Measurements from ENCODE around the gene SNRPD1. TPM values are rescaled to one million over a fixed set of nuclear protein-coding genes. Genes with fewer than 3 reads are reported as not detected.
"Not testable (repeated sequence)": the region's sequence is repeated elsewhere in the genome, so short reads cannot be mapped to it uniquely, and the experiment has no call there.

The SNRPD1 gene
- total RNA-seq, 2 donors from 2014 or later = 98.9 to 114 TPM

DNA sequence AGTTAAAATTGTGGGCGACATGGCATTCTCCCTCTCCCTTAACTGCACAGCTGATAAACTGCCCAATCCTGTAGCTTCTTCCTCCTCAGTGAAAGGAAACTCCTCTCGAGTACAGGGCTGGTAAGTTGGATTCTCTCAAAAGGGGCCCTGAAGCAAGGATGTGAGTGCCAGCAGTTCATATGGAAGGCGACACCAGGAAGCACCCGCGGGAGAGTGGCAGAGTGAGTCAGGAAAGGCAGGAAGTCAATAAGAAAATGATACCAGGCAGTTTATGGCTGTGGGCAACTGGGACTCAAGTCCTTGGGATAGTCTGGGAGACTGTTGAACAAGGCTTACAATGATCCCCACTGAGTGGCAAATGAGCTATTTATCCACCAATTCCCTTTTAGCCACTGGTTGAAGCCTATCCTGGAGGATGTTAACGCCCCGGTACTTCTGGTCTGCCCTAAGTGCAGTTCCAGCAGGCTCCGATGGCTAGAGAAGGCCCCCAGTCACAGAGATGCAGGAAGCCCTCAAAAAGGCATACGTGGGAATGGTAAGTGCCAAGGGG, 57.7 kb downstream of the SNRPD1 start:
- Histone ChIP-seq H3K4me1 (ENCODE audit: control insufficient read depth, insufficient read depth, low read length) (no peaks in the 10 kb centered on the region), H3K9me3 (ENCODE audit: control insufficient read depth, low read length) (no peaks in the 10 kb centered on the region), H3K4me3 (ENCODE audit: low read length) (no peak overlapping the region), H3K27ac (ENCODE audit: low read depth, low read length) (no peak overlapping the region), H3K27me3 (ENCODE audit: control insufficient read depth, insufficient read depth, low read length, poor library complexity, severe bottlenecking) (no peaks in the 10 kb centered on the region), H3K36me3 (ENCODE audit: control insufficient read depth, insufficient read depth, low read length) (peaks cover 4% of the 10 kb centered on the region), H3K9ac (ENCODE audit: extremely low read depth, low read length, poor library complexity, severe bottlenecking) (no peak overlapping the region)
- WGBS, 2 experiments (ENCODE audit: insufficient coverage in 1 of 2, insufficient read length in 1 of 2) = 92 to 100% methylated on average over 4 to 9 of the region's 9 CpGs
- DNase-seq = no peak
- Mint-ChIP-seq H3K36me3 (ENCODE audit: low read depth) (peaks cover 13% of the 10 kb centered on the region), H3K27ac (no peak overlapping the region), H3K4me3 (no peak overlapping the region), H3K27me3 (ENCODE audit: insufficient read depth) (no peaks in the 10 kb centered on the region), H3K9me3 (no peaks in the 10 kb centered on the region), H3K4me1 (peaks cover 4% of the 10 kb centered on the region)
- TF ChIP-seq, protein P1, sequence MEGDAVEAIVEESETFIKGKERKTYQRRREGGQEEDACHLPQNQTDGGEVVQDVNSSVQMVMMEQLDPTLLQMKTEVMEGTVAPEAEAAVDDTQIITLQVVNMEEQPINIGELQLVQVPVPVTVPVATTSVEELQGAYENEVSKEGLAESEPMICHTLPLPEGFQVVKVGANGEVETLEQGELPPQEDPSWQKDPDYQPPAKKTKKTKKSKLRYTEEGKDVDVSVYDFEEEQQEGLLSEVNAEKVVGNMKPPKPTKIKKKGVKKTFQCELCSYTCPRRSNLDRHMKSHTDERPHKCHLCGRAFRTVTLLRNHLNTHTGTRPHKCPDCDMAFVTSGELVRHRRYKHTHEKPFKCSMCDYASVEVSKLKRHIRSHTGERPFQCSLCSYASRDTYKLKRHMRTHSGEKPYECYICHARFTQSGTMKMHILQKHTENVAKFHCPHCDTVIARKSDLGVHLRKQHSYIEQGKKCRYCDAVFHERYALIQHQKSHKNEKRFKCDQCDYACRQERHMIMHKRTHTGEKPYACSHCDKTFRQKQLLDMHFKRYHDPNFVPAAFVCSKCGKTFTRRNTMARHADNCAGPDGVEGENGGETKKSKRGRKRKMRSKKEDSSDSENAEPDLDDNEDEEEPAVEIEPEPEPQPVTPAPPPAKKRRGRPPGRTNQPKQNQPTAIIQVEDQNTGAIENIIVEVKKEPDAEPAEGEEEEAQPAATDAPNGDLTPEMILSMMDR (conservative IDR thresholded peaks at IDR 0.05) = no peak

DNA sequence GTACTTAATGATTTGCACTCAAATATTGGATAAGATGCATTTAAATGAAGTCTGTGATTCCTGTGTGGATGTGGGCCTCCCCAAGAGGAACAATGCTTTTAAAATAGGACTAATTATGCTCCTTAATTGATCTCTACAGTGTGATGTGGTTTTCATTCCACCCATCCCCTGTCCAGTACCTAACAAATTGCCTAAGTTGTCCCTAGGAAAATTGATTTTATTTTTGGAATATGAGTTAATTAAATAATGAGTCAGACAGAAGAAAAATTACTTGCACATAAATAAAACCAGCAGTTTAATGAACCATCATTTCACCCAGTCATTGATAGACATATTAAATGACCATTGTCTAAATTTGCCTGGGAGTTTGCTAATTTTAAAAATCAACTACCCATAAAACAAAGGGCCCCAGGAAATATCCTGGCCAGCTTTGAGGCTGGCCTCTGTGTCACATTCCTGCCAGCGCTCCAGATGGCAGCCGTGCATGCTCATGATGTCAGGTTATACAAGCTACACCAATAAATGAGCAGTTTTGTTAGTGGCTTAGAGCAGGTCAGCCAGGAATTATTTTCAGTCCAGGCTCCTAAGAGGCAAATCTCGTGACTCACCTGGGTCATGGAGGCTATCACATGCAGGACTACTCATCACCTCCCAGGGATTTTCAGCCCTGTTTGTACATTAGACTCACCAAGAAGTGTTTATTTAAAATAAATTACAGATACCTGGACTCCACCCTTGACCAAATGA, 60.6 kb downstream of the SNRPD1 start:
- no peak overlapping the region for H3K9ac ChIP-seq (ENCODE audit: extremely low read depth, low read length, poor library complexity, severe bottlenecking)
- no peak overlapping the region for H3K4me3 Mint-ChIP-seq
- H3K27ac Mint-ChIP-seq = no peak overlapping the region
- H3K9me3 Mint-ChIP-seq = no peaks in the 10 kb centered on the region
- no peak for DNase-seq
- H3K36me3 ChIP-seq (ENCODE audit: control insufficient read depth, insufficient read depth, low read length) = peaks cover 4% of the 10 kb centered on the region
- H3K27me3 Mint-ChIP-seq (ENCODE audit: insufficient read depth) = no peaks in the 10 kb centered on the region
- TF ChIP-seq, protein P1 (conservative IDR thresholded peaks at IDR 0.05) = no peak
- H3K36me3 Mint-ChIP-seq (ENCODE audit: low read depth) = peaks cover 15% of the 10 kb centered on the region
- H3K9me3 ChIP-seq (ENCODE audit: control insufficient read depth, low read length) = no peaks in the 10 kb centered on the region
- no peaks in the 10 kb centered on the region for H3K27me3 ChIP-seq (ENCODE audit: control insufficient read depth, insufficient read depth, low read length, poor library complexity, severe bottlenecking)
- H3K4me1 Mint-ChIP-seq = peaks cover 6% of the 10 kb centered on the region
- 91 to 96% methylated on average over 2 to 3 of the region's 3 CpGs for WGBS, 2 experiments (ENCODE audit: insufficient coverage in 1 of 2, insufficient read length in 1 of 2)
- no peak overlapping the region for H3K4me3 ChIP-seq (ENCODE audit: low read length)
- H3K4me1 ChIP-seq (ENCODE audit: control insufficient read depth, insufficient read depth, low read length) = no peaks in the 10 kb centered on the region
- no peak overlapping the region for H3K27ac ChIP-seq (ENCODE audit: low read depth, low read length)

DNA sequence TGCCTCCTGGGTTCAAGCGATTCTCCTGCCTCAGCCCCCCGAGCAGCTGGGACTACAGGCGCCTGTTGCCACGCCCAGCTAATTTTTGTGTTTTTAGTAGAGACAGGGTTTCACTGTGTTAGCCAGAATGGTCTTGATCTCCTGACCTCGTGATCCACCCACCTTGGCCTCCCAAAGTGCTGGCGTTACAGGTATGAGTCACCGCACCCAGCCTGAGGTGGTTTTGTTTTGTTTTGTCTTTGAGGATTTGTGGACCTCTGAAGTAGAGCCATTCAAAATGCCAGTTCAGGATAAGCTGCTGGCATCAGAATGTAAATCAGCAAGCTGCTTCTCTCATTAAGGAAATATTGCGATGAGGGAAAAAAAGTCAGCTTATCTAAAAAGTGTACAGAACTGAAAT, 63.2 kb downstream of the SNRPD1 start:
- not testable (repeated sequence) for H3K27me3 Mint-ChIP-seq (ENCODE audit: insufficient read depth); H3K4me1 ChIP-seq (ENCODE audit: control insufficient read depth, insufficient read depth, low read length); DNase-seq; H3K36me3 ChIP-seq (ENCODE audit: control insufficient read depth, insufficient read depth, low read length); H3K9ac ChIP-seq (ENCODE audit: extremely low read depth, low read length, poor library complexity, severe bottlenecking); H3K4me1 Mint-ChIP-seq; H3K4me3 Mint-ChIP-seq; H3K27ac ChIP-seq (ENCODE audit: low read depth, low read length); H3K9me3 Mint-ChIP-seq; H3K9me3 ChIP-seq (ENCODE audit: control insufficient read depth, low read length); H3K27me3 ChIP-seq (ENCODE audit: control insufficient read depth, insufficient read depth, low read length, poor library complexity, severe bottlenecking); H3K4me3 ChIP-seq (ENCODE audit: low read length); H3K27ac Mint-ChIP-seq
- 95% methylated on average over 7 of the region's 8 CpGs; no CpG with 5 or more reads in 1 of the 2 experiments for WGBS, 2 experiments (ENCODE audit: insufficient coverage in 1 of 2, insufficient read length in 1 of 2)
- peaks cover 15% of the 10 kb centered on the region for H3K36me3 Mint-ChIP-seq (ENCODE audit: low read depth)
